PFSK-1 (cell line): Measurements from ENCODE around the gene FATE1.

Source experiments
- FOXP2 ChIP-seq: optimal IDR thresholded peaks from 2 replicates; pipeline ENCODE3; 2011; ENCODE audit warnings: borderline replicate concordance, control low read depth, inconsistent platforms; ENCODE audit not compliant: insufficient read depth; ENCODE audit errors: extremely low read length, extremely low read depth
- POLR2AphosphoS5 ChIP-seq: IDR thresholded peaks from 2 replicates; pipeline ENCODE4 v1.6.1; 2012; ENCODE audit warnings: low read depth, mild to moderate bottlenecking, control low read depth, low read length, moderate library complexity
- REST ChIP-seq, 2 experiments: IDR thresholded peaks; 2 replicates each; pipeline versions ENCODE4 v1.6.1 to v1.8.0; 2011 to 2012; ENCODE audit warnings: low read depth in 2 of 2, low read length in 2 of 2, control low read depth in 1 of 2, inconsistent platforms in 1 of 2, mild to moderate bottlenecking in 1 of 2, moderate library complexity in 1 of 2; ENCODE audit not compliant: insufficient read depth in 1 of 2
- SIN3A ChIP-seq: IDR thresholded peaks from 2 replicates; pipeline ENCODE4 v1.6.1; 2012; ENCODE audit warnings: mild to moderate bottlenecking, low read length, moderate library complexity, borderline replicate concordance; ENCODE audit not compliant: insufficient read depth
- TAF1 ChIP-seq: IDR thresholded peaks from 2 replicates; pipeline ENCODE4 v1.6.1; 2012; ENCODE audit warnings: low read length, control low read depth, borderline replicate concordance; ENCODE audit not compliant: insufficient read depth

Gene FATE1

DNA sequence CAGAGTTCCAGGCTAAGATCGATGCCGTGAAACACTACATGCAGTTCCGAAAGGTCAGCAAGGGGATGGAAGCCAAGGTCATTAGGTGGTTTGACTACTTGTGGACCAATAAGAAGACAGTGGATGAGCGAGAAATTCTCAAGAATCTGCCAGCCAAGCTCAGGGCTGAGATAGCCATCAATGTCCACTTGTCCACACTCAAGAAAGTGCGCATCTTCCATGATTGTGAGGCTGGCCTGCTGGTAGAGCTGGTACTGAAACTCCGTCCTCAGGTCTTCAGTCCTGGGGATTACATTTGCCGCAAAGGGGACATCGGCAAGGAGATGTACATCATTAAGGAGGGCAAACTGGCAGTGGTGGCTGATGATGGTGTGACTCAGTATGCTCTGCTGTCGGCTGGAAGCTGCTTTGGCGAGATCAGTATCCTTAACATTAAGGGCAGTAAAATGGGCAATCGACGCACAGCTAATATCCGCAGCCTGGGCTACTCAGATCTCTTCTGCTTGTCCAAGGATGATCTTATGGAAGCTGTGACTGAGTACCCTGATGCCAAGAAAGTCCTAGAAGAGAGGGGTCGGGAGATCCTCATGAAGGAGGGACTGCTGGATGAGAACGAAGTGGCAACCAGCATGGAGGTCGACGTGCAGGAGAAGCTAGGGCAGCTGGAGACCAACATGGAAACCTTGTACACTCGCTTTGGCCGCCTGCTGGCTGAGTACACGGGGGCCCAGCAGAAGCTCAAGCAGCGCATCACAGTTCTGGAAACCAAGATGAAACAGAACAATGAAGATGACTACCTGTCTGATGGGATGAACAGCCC is 28.0 kb downstream of the FATE1 start:
- TF ChIP-seq REST (IDR thresholded peaks at IDR 0.05; ENCODE audit: insufficient read depth in 1 of 2, low read depth in 2 of 2, low read length in 2 of 2) (no peak), FOXP2 (no peak), TAF1 (no peak), SIN3A (no peak), POLR2AphosphoS5 (no peak)

DNA sequence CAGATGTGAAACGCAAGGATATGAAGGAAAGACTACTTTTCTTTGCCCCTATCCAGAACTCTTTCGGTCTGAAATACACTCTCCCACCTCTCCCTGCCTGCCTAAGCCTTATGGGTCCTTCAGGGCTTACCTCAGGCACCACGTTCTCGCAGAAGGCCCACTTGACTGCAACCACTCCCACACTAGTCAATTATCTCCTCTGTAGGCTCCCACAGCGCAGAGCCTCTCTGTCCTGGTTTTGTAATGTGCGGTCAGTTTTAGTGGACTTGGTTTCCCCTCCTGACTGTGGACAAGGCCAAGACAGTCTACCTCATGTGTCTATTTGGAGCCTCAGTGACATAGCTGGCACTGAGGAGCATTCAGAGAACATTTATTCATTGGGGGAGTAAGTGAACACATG is 29.8 kb downstream of the FATE1 start:
- no peak for TF ChIP-seq TAF1
- no peak for TF ChIP-seq POLR2AphosphoS5
- no peak for TF ChIP-seq REST (IDR thresholded peaks at IDR 0.05; ENCODE audit: insufficient read depth in 1 of 2, low read depth in 2 of 2, low read length in 2 of 2)
- TF ChIP-seq SIN3A = no peak
- no peak for TF ChIP-seq FOXP2

DNA sequence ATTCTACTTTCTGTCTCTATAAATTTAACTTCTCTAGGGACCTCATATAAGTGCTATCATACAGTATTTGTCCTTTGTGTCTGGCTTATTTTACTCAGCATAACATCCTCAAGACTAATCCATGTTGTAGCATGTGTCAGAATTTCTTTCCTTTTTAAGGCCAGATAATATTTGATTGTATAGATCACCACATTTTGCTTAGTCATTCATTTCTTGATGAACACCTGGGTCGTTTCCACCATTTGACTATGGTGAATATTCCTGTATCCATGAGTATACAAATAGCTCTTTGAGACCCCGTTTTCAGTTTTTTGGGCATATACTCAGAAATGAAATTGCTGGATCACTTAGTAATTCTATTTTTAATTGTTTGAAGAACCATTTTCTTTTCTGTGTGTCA is 30.7 kb downstream of the FATE1 start:
- TF ChIP-seq TAF1 = no peak
- no peak for TF ChIP-seq SIN3A
- TF ChIP-seq POLR2AphosphoS5 = no peak
- TF ChIP-seq REST (IDR thresholded peaks at IDR 0.05; ENCODE audit: insufficient read depth in 1 of 2, low read depth in 2 of 2, low read length in 2 of 2) = no peak
- TF ChIP-seq FOXP2 = no peak

DNA sequence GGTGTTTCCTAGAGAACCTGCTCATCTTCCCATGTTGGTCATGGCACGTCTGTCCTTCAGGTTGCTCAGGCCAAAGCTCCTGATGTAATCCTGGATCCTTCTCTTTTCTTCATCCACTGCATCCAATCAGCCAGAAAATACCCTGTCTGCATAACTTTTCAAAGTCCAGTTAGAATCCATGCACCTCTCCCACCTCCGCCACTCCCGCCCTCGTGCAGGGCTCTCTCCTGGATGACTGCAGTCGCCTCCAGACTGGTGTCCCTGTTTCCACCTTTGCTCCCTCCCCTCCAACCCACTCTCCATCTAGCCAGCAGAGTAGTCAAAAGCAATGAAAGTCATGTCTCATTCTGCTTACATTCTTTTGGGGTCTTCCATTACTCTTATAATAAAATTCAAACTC is 34.7 kb downstream of the FATE1 start:
- TF ChIP-seq REST (IDR thresholded peaks at IDR 0.05; ENCODE audit: insufficient read depth in 1 of 2, low read depth in 2 of 2, low read length in 2 of 2) = no peak
- TF ChIP-seq POLR2AphosphoS5 = no peak
- TF ChIP-seq TAF1 = no peak
- TF ChIP-seq FOXP2 = no peak
- TF ChIP-seq SIN3A = no peak

- TF ChIP-seq POLR2AphosphoS5 (no peak), REST (IDR thresholded peaks at IDR 0.05; ENCODE audit: insufficient read depth in 1 of 2, low read depth in 2 of 2, low read length in 2 of 2) (no peak), FOXP2 (no peak), TAF1 (no peak), SIN3A (no peak)
Measured at GRCh38 chrX:151752847-151753246, 37.0 kb downstream of the FATE1 start.
